HUDEP-2 (cell line): ENCODE data around the gene DHRS13.

Experiments
- DNase-seq, 76 experiments: peaks; one replicate each; lab custom pipeline; 2025; ENCODE audit not compliant: unreplicated experiment in 76 of 76; lab: John Stamatoyannopoulos, UW

Gene DHRS13, protein sequence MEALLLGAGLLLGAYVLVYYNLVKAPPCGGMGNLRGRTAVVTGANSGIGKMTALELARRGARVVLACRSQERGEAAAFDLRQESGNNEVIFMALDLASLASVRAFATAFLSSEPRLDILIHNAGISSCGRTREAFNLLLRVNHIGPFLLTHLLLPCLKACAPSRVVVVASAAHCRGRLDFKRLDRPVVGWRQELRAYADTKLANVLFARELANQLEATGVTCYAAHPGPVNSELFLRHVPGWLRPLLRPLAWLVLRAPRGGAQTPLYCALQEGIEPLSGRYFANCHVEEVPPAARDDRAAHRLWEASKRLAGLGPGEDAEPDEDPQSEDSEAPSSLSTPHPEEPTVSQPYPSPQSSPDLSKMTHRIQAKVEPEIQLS

DNA sequence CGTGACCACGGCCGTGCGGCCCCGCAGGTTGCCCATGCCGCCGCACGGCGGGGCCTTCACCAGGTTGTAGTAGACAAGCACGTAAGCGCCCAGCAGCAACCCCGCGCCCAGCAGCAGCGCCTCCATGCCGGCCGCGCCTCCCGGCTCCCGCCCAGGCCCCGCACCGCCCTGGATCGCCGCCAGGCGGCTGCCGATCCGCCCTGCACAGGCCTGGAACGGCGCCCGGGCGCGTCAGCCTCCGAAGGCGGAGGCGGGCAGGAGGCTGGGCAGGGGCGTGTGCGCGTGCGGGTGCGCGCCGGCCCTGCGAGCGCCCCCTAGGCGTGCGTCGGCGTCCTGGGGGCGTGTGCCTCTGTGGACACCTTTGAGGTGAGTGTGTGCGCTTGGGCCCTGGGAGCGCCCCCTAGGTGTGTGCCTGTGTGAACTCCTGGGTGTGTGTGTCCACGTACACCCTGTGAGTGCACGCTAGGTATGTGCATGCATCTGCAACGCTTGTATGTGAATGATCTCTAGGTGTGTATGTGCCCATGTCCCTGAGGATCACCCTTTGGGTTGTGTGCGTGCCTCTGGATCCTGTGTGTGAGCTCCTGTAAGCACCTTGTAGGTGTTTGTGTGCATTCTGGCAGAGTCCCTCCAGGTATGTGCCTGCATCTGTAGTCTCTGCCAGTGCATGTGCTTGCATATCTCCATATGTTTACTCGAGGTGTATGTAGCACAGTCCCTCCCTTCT, at the start of gene DHRS13:
Gene DHRS13, minus strand, starts transcription at position 261 of the 727 bp plus-strand sequence. Its CDS starts 135 bp downstream, at position 126.
- DNase-seq = peak in 74 of 76 experiments; percentile 31 to 96 (median 88)

DNA sequence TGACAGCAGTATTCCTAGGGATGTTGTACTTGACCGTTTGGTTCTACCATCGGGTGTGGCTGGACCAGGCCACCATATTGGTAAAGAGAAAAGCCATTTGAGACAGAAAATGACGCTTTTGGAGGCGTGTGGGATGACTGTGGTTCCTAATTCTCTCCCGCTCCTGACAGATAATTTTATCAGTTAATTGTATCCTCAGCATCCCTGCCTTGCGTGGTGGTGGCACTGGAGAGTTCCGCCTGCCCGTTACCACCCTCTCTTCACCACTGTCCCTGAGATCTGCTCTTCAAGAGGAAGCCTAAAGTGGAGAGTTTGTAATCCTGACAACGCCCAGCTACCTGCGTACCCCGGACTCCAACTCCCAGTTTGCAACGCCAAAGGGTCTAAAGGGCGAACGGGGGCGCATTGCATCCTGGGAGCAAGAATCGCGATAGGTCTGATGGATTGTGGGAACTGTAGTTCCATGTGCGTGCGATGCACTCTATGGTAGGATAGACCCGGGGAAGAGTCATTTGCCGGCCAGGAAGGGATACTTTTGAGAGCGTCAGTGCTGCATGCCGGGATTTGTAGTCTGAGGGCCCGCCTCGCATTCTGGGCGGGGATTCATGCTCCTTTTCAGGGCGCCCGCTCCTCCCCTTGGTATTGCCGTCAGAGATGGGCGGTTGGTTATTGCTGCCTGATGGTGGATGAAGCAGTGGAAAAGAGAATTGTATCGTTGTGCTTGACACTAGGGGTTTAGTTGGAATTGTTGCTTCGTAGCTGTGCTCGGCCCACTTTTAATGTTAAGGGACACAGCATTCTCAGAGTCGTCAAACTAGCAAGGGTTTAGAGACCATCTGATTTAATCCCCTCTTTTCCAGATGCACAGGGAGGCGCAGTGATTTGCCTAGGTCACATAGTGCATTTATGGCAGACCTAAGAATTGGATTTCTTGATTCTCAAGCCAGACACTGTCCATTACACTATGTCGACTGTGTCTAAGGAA, 49.4 kb upstream of the DHRS13 start:
- peak; percentile 51 to 98 (median 94) for DNase-seq

DNA sequence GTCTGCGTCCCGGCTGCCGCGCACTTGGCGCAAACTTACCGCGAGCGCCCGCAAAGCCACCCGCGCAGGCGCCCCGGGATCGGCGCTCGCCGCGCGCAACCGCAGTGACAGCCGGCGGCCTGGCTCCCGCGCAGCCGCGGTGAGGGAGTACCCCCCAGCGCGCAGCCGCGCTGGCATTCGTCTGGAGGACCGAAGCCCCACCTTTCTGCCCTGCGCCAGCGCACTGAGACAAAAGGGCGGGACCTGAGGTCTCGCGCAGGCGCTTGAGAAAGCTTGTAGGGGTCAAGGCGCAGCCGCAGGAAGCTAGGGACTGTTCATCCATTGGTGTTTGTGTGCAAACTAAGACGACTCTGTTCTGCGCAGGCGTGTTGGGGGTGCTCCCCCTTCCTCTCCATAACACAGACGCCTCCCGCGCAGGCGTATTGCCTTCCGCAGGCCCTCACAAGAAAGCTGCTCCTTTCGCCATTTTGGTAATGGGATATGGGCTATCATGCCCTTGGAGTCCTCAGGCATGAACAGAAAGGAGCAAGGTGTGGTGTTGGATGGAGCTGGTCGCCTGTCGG, 48.6 kb upstream of the DHRS13 start, which contains the start of gene PHF12:
Gene PHF12, minus strand, starts transcription at position 91 of the 563 bp plus-strand sequence. CDS start 558 bp downstream, outside the sequence.
- DNase-seq = peak in 75 of 76 experiments; percentile 76 to 100 (median 99)

DNA sequence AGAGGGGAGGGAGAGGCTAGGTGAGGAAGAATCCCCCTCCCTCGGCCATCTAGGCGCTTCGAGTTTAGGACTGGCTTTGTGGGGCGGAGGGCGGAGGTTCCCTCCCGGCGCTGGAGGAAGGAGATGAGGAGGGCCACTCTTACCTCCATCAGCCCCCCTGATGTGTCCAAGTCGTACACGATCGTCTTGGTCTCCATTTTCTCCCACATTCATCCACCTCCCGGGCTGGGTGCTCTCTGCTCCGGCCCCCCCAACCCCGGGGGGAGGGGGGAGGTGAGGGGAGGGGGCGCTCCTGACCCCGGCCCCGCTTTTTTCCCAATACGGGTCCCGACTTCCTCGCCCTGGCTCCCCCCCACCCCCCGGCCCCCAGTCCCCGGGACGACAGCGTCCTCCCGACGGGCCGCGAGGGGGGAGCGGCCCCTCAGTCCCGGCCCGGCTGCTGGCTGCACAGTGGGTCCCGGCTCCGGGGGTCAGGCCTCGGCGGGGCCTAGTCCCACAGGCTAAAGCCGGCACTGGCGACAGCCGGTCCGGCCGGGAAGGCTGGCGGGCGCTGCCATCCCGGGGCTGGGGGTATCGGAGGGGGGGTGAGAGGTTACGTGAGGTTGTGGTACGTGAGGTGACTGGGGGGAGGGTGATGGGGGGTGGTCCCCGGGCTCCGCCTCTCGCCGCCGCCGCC, 48.0 kb upstream of the DHRS13 start:
- DNase-seq = no peak

DNA sequence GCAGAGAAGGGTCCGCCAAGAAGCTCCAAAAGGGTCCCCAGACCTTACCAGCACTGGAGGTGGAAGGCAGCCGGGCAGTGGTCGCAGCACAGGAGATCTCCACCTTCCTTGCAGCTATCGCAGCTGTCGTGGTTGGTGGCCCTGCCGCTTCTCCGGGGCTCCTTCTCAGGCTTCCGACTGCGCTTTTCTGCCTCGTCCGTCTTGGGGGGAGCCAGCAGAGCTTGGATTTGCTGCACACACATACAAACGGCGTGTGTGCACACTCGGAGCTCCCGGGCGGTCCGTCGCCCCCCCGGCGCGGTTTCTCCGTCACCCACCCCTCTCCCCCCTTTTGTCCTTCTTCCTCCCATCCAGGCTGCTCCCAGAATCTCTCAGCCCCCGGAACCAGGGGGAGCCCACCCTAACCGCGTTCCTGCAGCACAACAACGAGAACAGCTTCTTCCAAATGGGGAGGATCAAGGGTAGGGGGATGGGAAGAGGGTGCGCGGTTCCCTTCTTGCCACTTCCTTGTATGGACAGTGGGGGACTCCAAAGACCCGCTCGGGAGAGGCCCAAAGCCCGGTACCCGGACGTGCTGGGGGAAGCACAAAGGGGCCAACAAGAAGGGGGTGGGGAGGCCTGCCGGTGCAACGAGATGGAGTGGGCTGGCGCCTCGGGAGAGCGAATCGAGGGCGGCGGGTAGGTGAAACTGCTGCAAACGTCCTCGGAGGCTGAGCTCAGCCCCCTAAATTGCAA, 47.3 kb upstream of the DHRS13 start:
- peak in 31 of 76 experiments; percentile 4 to 61 (median 24) for DNase-seq

DNA sequence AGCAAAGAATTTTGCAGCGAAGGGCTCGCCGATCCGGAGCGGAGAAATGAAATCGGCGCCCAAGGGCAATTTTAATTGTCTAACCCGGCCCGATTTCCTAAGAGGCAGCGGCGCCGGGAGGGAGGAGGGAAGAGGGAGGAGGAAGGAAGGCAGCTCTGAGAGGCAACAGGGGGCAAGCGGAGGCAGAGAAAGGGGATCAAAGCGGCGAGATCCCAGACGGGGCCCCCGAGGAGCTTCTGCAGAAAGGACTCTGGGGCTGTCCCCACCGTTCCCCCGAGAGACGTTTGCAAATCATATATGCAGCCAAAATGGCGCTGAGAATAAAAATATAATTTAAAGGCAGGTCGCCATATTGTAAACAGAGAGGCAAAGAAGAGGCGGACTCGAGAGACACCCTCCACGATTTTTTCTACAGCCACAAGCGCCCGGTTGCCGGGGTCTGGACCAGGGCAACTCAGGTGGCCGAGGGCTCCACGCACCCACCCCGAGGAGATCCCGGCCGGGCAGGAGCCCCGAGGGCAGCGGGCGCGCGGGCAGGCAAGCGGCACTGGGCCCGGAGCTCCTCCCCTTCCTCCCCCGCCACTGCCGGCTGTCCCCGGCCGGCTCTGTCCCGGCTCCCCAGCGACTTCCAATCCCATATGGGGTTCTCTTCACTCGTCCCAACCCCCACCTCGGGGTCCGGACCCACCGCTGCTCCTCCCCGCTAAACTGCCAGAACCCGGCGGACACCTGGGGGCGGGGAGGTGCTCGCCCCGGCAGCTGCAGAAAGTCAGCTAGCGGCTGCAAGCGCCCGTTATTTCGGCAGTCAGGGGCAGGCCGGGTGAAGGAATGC, 46.5 kb upstream of the DHRS13 start:
- peak in 32 of 76 experiments; percentile 8 to 61 (median 24) for DNase-seq

DNA sequence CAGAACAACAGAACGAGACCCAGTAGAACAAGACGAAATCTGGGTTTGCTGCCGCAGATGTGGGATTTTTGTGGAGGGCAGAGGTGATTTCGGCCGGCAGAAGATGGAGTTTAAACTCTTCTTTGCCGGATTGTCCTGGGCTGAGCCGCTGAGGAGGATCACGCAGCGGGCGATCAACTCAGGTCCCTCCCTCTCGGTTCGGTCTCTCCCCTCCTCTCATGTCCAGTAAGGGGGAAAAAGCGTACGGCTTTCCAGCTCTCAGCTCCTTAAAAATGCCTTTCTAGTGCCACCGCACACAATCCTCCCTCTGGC, 46.0 kb upstream of the DHRS13 start:
- DNase-seq = peak in 5 of 76 experiments; percentile 22 to 49 (median 26)

DNA sequence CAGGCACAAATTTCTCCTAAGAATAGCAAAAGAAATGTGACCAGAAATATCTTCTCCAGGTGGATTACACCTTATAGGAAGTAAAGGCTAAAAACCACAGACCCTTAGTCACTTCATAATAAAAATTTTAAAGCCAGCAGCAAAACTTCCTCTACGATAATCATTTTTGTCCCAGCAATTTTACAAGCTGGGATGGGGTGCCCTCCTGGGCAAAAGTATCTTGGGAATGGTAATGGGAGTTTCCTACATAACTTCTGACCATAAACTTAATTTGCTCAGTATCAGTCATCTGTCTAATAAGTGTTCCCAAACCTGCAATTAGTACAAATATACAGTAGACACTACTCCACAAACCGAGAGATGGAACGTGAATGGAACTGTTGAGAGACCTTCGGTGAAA, 45.5 kb upstream of the DHRS13 start:
- DNase-seq = no peak

DNA sequence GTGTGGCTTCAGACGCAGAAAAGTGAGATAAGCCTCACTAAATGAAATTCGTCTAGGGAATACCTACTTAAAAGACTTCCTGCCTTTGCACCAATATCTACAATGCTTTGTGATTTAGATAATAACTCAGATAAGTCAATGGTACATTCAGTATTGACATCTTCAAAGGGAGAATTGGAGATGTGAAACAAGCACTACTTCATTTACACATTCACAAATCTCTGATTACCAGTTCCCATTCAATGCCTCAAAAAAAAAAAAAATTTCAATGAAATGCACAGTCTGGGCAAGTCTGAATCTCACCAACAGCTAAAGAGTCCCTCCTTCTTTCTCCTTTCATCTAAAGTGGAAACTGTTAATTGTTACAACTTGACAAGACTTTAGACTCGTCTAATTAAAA, 44.8 kb upstream of the DHRS13 start:
- DNase-seq = no peak

DNA sequence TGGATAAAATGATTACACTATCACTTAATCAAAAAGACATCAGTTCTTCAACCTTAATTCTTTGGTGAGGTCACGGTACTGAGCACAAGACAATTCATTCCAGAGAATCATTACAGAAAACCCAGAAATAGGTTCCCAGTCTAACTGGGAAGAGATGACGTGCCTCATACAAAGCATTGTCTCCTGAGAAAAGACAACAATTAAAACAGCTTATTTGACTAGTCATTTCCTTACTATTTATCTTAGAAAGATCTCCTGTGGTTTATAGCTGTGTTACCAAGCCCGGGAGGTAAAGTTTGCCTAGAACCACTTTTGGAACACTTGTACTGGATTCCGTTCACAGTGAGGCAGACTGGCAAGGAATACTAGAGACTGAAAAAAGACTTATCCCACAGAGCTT, 43.4 kb upstream of the DHRS13 start:
- no peak for DNase-seq

DNA sequence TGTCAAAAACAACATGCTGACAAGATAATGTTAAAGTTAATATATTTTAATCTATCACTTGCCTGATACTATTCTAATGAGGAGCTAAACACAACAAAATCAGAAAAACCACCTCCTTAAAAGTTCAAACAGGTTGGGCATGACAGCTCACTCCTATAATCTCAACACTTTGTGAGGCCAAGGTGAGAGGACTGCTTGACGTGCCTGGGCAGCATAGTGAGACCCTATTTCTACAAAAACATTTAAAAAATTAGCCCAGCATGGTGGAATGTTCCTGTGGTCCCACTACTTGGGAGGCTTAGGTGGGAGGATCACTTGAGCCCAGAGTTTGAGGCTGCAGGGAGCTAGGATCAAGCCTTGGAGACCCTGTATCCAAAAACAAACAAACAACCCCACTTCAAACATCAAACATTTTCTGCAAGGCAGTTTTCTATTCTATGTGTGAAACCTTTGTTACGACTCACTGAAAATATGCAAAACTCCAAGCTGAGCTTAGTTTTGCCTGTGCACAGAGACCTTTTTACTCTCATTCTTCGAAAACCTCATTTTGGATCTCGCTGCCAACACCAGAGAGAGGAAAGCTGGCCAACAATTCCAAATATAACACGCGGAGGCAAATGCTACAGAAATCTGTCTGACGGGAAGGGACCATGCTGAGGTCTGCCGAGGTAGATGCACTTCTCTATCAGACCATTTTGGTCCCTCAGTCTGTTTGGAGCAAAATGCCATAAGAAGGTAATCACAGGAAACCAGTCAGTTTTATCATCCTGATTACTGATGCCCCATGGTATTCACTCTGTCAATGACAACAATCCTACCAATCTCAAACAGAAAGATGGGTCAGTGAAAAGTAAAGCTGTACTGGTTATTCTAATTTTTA, 42.2 kb upstream of the DHRS13 start:
- no peak for DNase-seq

DNA sequence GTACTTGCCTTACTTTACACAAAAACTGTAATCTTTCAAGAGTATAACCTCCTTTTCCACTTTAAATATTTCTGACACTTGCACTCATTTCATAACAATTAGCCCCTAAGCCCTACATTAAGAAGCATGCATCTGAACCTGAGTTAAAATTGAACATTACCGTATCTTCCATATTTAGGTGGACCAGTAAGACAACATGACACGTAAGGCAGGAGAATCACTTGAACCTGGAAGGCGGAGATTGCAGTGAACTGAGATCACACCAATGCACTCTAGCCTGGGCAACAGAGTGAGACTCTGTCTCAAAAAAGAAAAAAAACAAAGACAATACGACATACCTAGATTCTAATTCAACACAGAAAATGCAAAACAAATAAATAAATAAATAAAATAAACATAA, 41.5 kb upstream of the DHRS13 start:
- no peak for DNase-seq

DNA sequence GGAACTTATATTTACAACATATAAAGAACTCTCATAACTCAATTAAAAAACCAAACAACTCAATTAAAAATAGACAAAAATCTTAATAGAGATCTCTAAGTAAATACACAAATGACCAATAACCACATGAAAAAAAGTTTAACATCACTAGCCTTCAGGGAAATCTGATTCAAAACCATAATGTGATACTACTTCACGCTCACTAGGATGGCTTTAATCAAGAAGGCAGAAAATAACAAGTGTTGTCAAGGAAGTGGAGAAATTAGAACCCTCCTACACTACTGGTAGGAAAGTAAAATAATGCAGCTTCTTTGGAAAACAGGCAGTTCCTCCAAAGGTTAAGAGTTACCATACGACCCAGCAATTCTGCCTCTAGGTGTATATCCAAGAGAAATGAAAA, 40.0 kb upstream of the DHRS13 start:
- DNase-seq = no peak

DNA sequence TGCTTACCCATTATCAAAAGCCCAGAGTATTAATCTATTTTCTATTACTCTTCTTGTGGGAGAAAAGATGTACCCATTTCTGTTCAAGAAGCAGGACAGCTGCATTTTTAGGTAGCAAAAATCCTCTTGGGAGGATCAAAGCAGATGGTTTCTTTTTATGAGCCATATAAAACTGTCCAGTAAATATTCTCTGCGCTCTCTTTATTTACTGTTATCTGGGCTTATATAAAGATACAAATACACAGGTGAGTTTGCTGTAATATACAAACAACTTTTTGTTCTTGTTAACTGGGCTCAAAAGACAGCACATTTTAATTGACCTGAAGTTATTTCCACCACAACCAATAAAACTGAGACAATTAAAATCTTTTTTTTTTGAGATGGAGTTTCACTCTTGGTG, 38.4 kb upstream of the DHRS13 start:
- DNase-seq = no peak

DNA sequence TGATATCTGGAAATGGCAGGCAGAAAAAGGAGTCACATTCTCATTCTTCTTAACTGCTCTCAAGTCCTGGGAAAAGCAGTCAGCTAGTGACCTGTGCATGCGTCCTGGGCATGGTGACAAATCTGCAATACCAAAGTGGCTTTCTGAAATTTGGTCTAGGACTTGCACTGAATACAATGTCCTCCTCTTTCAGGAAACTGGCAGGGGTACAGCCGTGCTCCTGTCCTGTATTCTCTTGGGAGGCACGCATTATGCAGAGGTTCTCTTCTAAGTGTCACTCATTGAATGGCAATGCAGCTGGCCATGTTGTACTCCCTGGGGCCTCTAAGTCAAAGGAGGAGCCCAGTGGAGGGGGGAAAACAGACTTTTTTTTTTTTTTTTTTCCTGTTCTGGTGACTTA, 37.8 kb upstream of the DHRS13 start:
- no peak for DNase-seq

DNA sequence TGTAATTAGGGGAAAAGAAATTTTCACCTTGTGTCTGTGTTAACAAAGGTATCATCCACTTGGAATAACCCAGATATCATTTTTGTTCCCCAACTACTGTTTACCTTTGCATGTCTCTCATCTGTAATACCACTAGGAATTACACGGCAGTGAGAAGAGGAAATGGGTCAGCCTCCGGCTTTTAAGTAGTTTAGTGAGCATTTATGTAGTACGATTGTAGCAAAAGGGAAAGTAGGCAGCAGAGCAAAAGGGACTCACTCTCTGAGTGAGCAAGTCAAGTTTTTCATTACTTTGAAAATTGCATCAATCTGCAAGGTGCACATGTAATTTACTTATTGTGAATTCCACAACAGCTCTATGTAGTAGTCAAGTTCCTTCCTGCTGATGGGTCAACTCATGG, 37.3 kb upstream of the DHRS13 start:
- no peak for DNase-seq

DNA sequence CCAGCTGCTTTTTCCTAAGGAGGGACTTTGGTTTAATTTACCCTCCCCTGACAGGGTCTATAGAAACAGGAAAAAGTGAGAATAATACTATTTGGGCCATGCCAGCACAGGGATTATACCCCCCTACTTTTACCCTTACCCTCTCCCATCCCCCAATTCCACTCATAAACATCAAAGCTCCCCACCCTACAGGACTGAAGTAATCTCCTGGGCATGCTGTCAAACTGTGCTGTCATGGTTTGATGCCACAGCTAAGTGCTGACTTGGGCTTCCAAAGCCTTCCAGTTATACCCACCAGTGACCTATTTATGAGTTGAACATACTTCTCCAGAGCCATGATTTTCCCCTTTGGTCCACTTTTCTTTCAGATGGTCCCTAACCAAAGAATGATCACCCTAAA, 35.7 kb upstream of the DHRS13 start:
- peak in 1 of 76 experiments; percentile 22 for DNase-seq
